Stomach (tissue), 9 donors: ENCODE data around the gene LCP1. TPM values are rescaled to one million over a fixed set of nuclear protein-coding genes. Genes with fewer than 3 reads are reported as not detected.

Experiments
- DNase-seq, 2 donors: peaks; one replicate each; pipeline versions ENCODE4 v3.0.0 to v3.0.0-alpha.2; 2013 to 2019
- H3K27ac ChIP-seq, 5 donors: fragments of 200-600 bp in 4 of 5; sonication (generic) in 4 of 5; one replicate each; pipeline ENCODE4 v1.5.1; 2013 to 2019; ENCODE audit warnings: mild to moderate bottlenecking in 1 of 5, moderate library complexity in 1 of 5
- H3K27me3 ChIP-seq, 3 donors: fragments of 200-600 bp; sonication (generic); one replicate each; pipeline ENCODE4 v1.5.1; 2017 to 2019; ENCODE audit warnings: mixed run types in 1 of 3
- H3K36me3 ChIP-seq, 4 donors: fragments of 200-600 bp; sonication (generic); 1 replicate in 3 of 4; 2 replicates in 1 of 4; pipeline ENCODE4 v1.5.1; 2016 to 2019
- H3K4me1 ChIP-seq, 4 donors: fragments of 200-600 bp; sonication (generic); one replicate each; pipeline ENCODE4 v1.5.1; 2016 to 2019
- H3K4me3 ChIP-seq, 4 donors: fragments of 200-600 bp; sonication (generic) in 3 of 4; one replicate each; pipeline ENCODE4 v1.5.1; 2016 to 2019; ENCODE audit warnings: mild to moderate bottlenecking in 1 of 4
- H3K9me3 ChIP-seq, 4 donors: fragments of 200-600 bp; sonication (generic); one replicate each; pipeline ENCODE4 v1.5.1; 2016 to 2019
- CTCF ChIP-seq, 7 experiments: fragments of 450-650 bp in 4 of 7; fragments of 200-600 bp in 3 of 7; sonication (generic) in 3 of 7; IDR thresholded peaks; one replicate each; pipeline ENCODE4 v1.5.1; 2016 to 2019; ENCODE audit warnings: antibody characterized with exemption in 7 of 7, control low read depth in 2 of 7, mild to moderate bottlenecking in 1 of 7
- EP300 ChIP-seq: sonication (generic); formaldehyde crosslinking; IDR thresholded peaks from one replicate; pipeline ENCODE4 v1.6.1; 2017; ENCODE audit warnings: antibody characterized with exemption
- POLR2A ChIP-seq, 4 donors: fragments of 450-650 bp; IDR thresholded peaks; one replicate each; pipeline ENCODE4 v1.6.1; 2016; ENCODE audit warnings: antibody characterized with exemption in 4 of 4, control low read depth in 2 of 4, mild to moderate bottlenecking in 1 of 4, moderate library complexity in 1 of 4
- POLR2AphosphoS5 ChIP-seq, 3 donors: sonication (generic); formaldehyde crosslinking; IDR thresholded peaks; one replicate each; pipeline ENCODE4 v1.6.1; 2016; ENCODE audit warnings: antibody characterized with exemption in 3 of 3
- WGBS, 5 donors: extraction: QIAGEN DNeasy Blood & Tissue Kit in 3 of 5; methylation state at CpG; one replicate each; pipeline versions ENCODE4 v1.1.5 to v1.1.7; 2013 to 2018; 5-methylcytosine and 5-hydroxymethylcytosine counted together
- intact Hi-C: fragments of 100-400 bp; cut with DNase I; formaldehyde crosslinking; loops from one replicate; pipeline ENCODE4 v1.15.1; 2023; ENCODE audit warnings: low total_unique reads
- polyA plus RNA-seq, 3 donors: library from polyadenylated mRNA; stranded (reverse); fragments of 200-250 nt; gene quantifications; one replicate each; pipeline ENCODE4 v1.2.3, GENCODE V29; 2013
- total RNA-seq, 5 donors: library from RNA; depleted of rRNA; stranded (reverse); fragments of >200 nt; gene quantifications; one replicate each; pipeline versions ENCODE4 v1.1.0 to v1.2.3, GENCODE V29; 2014 to 2016
- donor health status: healthy with polysubstance abuse.
- donor health status: Bipolar disorder and iron deficiency.
- donor health status: healthy.

Gene LCP1
- total and polyA plus RNA-seq, 8 donors, result 10.6 to 44.6 (median 20.0) TPM; not detected in 1

GRCh38 chr13:46160471-46161066, 21.4 kb downstream of the LCP1 start:
- Histone ChIP-seq H3K4me1 (peaks cover 0 to 32% (median 3%) of the 10 kb centered on the region in 4 donors), H3K9me3 (no peaks in the 10 kb centered on the region), H3K27ac (peak overlapping the region in 2 of 5 donors; percentile 10 to 55), H3K4me3 (no peak overlapping the region), H3K27me3 (no peaks in the 10 kb centered on the region), H3K36me3 (peaks cover 0 to 18% (median 7%) of the 10 kb centered on the region in 4 donors)
- TF ChIP-seq EP300, result no peak
- TF ChIP-seq CTCF (IDR thresholded peaks at IDR 0.05), result peak in 5 of 7 experiments; percentile 50 to 80 (median 72)
- no peak for TF ChIP-seq POLR2A (IDR thresholded peaks at IDR 0.05)
- peak in 1 of 3 donors; percentile 4 for TF ChIP-seq POLR2AphosphoS5 (IDR thresholded peaks at IDR 0.05)
- peak in 1 of 2 donors; percentile 86 for DNase-seq
- intact Hi-C loops, result no loop called here
- 16 to 21% (median 19%) methylated on average over 4 of the region's 4 CpGs for WGBS, 5 donors

- no peaks in the 10 kb centered on the region for H3K27me3 ChIP-seq
- peaks cover 0 to 27% (median 3%) of the 10 kb centered on the region in 4 donors for H3K4me1 ChIP-seq
- no peak overlapping the region for H3K4me3 ChIP-seq
- H3K9me3 ChIP-seq, result no peaks in the 10 kb centered on the region
- H3K27ac ChIP-seq, result peak overlapping the region in 2 of 5 donors; percentile 10 to 55
- intact Hi-C loops, result no loop called here
- 68 to 72% (median 69%) methylated on average over 4 of the region's 4 CpGs for WGBS, 5 donors
- no peak for TF ChIP-seq POLR2A (IDR thresholded peaks at IDR 0.05)
- no peak for TF ChIP-seq CTCF (IDR thresholded peaks at IDR 0.05)
- TF ChIP-seq POLR2AphosphoS5 (IDR thresholded peaks at IDR 0.05), result no peak
- no peak for TF ChIP-seq EP300
- peaks cover 0 to 23% (median 7%) of the 10 kb centered on the region in 4 donors for H3K36me3 ChIP-seq
- no peak for DNase-seq
Observed at GRCh38 chr13:46160065-46160464, 21.9 kb downstream of the LCP1 start.

GRCh38 chr13:46158983-46159382, 23.0 kb downstream of the LCP1 start:
- 79 to 91% (median 84%) methylated on average over 2 of the region's 2 CpGs for WGBS, 5 donors
- Histone ChIP-seq H3K36me3 (peaks cover 0 to 24% (median 7%) of the 10 kb centered on the region in 4 donors), H3K4me1 (peaks cover 0 to 31% (median 7%) of the 10 kb centered on the region in 4 donors), H3K27ac (no peak overlapping the region), H3K27me3 (no peaks in the 10 kb centered on the region), H3K9me3 (no peaks in the 10 kb centered on the region), H3K4me3 (no peak overlapping the region)
- intact Hi-C loops, result no loop called here
- DNase-seq, result no peak
- TF ChIP-seq EP300 (no peak), POLR2A (IDR thresholded peaks at IDR 0.05) (no peak), CTCF (IDR thresholded peaks at IDR 0.05) (no peak), POLR2AphosphoS5 (IDR thresholded peaks at IDR 0.05) (no peak)

- H3K4me3 ChIP-seq, result no peak overlapping the region
Observed at GRCh38 chr13:46158222-46158621, 23.8 kb downstream of the LCP1 start.

More at GRCh38 chr13:46158222-46158621, 23.8 kb downstream of the LCP1 start:
- intact Hi-C loops, result no loop called here
- no peak for DNase-seq
- Histone ChIP-seq H3K27me3 (no peaks in the 10 kb centered on the region), H3K4me1 (peaks cover 0 to 29% (median 7%) of the 10 kb centered on the region in 4 donors), H3K27ac (no peak overlapping the region), H3K9me3 (no peaks in the 10 kb centered on the region), H3K36me3 (peaks cover 0 to 24% (median 7%) of the 10 kb centered on the region in 4 donors)
- TF ChIP-seq POLR2A (IDR thresholded peaks at IDR 0.05), result no peak
- TF ChIP-seq POLR2AphosphoS5 (IDR thresholded peaks at IDR 0.05), result no peak
- TF ChIP-seq CTCF (IDR thresholded peaks at IDR 0.05), result no peak
- TF ChIP-seq EP300, result no peak
- WGBS, 5 donors, result 37 to 79% (median 43%) methylated on average over 2 of the region's 2 CpGs
